A673 (cell line): ENCODE data around the gene MRPS12. TPM values are rescaled to one million over a fixed set of nuclear protein-coding genes. Genes with fewer than 3 reads are reported as not detected.
"Not testable (repeated sequence)": the region's sequence is repeated elsewhere in the genome, so short reads cannot be mapped to it uniquely, and the experiment has no call there.

ENCODE experiments used
- BruUV-seq: library from RNA; stranded (reverse); fragments of 400-500 nt; replicated peaks from 2 replicates; lab custom pipeline; 2021; lab: Mats Ljungman, UMichigan
- CTCF ChIA-PET: fragments of 300-600 bp; sonication (Branson Sonifier 250); formaldehyde crosslinking; loops from one replicate; lab custom pipeline; 2022; ENCODE audit warnings: antibody characterized with exemption; lab: Charles Lee
- POLR2A ChIA-PET: fragments of 300-600 bp; sonication (Branson Sonifier 250); formaldehyde crosslinking; loops from one replicate; lab custom pipeline; 2022; ENCODE audit warnings: antibody characterized with exemption; ENCODE audit not compliant: low non-redundant PET; lab: Charles Lee
- DNase-seq: peaks from one replicate; pipeline ENCODE4 v3.0.0-alpha.2; 2015; ENCODE audit warnings: low spot score
- H3K27ac ChIP-seq: fragments of 200-600 bp; sonication (generic); 2 replicates; pipeline ENCODE4 v1.5.1; 2016; ENCODE audit warnings: mixed run types, low read depth, mild to moderate bottlenecking, mixed read lengths, antibody characterized with exemption, low read length; ENCODE audit not compliant: poor library complexity, severe bottlenecking
- H3K27me3 ChIP-seq: fragments of 200-600 bp; sonication (generic); replicated peaks from 2 replicates; pipeline ENCODE4 v1.6.1; 2017; ENCODE audit warnings: mixed run types, low read depth, mild to moderate bottlenecking, mixed read lengths, antibody characterized with exemption, low read length; ENCODE audit not compliant: insufficient read depth, poor library complexity
- H3K36me3 ChIP-seq: fragments of 200-600 bp; sonication (generic); 2 replicates; pipeline ENCODE4 v1.6.1; 2016; ENCODE audit warnings: mixed run types, mild to moderate bottlenecking, mixed read lengths, antibody characterized with exemption, low read length; ENCODE audit not compliant: insufficient read depth, poor library complexity, severe bottlenecking
- H3K4me1 ChIP-seq: fragments of 200-600 bp; sonication (generic); 2 replicates; pipeline ENCODE4 v1.6.1; 2017; ENCODE audit warnings: mixed run types, mild to moderate bottlenecking, mixed read lengths, antibody characterized with exemption, low read length; ENCODE audit not compliant: insufficient read depth, poor library complexity, severe bottlenecking
- H3K4me3 ChIP-seq: fragments of 200-600 bp; sonication (generic); 2 replicates; pipeline ENCODE4 v1.5.1; 2016; ENCODE audit warnings: low read depth, mixed run types, mild to moderate bottlenecking, mixed read lengths, low read length; ENCODE audit not compliant: poor library complexity, severe bottlenecking
- H3K9me3 ChIP-seq: fragments of 200-600 bp; sonication (generic); 2 replicates; pipeline ENCODE4 v1.6.1; 2016; ENCODE audit warnings: mixed run types, low read depth, mild to moderate bottlenecking, mixed read lengths, antibody characterized with exemption, low read length; ENCODE audit not compliant: poor library complexity, severe bottlenecking
- CTCF ChIP-seq: fragments of 300-800, 200-600 bp; sonication (generic); conservative IDR thresholded peaks from 2 replicates; pipeline ENCODE4 v1.5.1; 2017; ENCODE audit warnings: low read depth, mild to moderate bottlenecking, antibody characterized with exemption, low read length, moderate library complexity, mixed read lengths
- EZH2 ChIP-seq: fragments of 200-600 bp; sonication (generic); IDR thresholded peaks from 2 replicates; pipeline ENCODE4 v1.6.1; 2017; ENCODE audit warnings: borderline replicate concordance, low read depth, mild to moderate bottlenecking, mixed read lengths, antibody characterized with exemption, low read length; ENCODE audit not compliant: poor library complexity, severe bottlenecking
- intact Hi-C: fragments of 100-400 bp; cut with micrococcal nuclease; formaldehyde crosslinking; loops from one replicate; pipeline ENCODE4 v1.10.0; 2022; ENCODE audit not compliant: unreplicated experiment
- total RNA-seq: library from RNA; stranded (reverse); gene quantifications from 2 replicates; pipeline ENCODE4 v1.2.3, GENCODE V29; 2021

The MRPS12 gene
- total RNA-seq, 1 experiment from 2014 or later: 81.9 TPM

- Histone ChIP-seq H3K4me1 (no peaks in the 10 kb centered on the region), H3K9me3 (no peaks in the 10 kb centered on the region), H3K36me3 (peaks cover 5% of the 10 kb centered on the region), H3K27me3 (no peaks in the 10 kb centered on the region), H3K27ac (no peak overlapping the region), H3K4me3 (no peak overlapping the region)
- intact Hi-C loops: loop anchor here (5.0 kb wide), 1 partner anchor 363 kb away; no protein-coding TSS in a partner anchor
- BruUV-seq: no TSS peak
- POLR2A ChIA-PET: no interaction called here
- no peak for TF ChIP-seq EZH2
- TF ChIP-seq CTCF: no peak
- CTCF ChIA-PET: no interaction called here
- no peak for DNase-seq
These were observed 34.0 kb downstream of the MRPS12 start for GRCh38 chr19:38964738-38965137.

GRCh38 chr19:38966149-38966548 lies 35.4 kb downstream of the MRPS12 start:
- POLR2A ChIA-PET, H3K4me3 ChIP-seq, DNase-seq, intact Hi-C loops, H3K9me3 ChIP-seq, H3K27me3 ChIP-seq, BruUV-seq, H3K4me1 ChIP-seq, H3K36me3 ChIP-seq, H3K27ac ChIP-seq, CTCF ChIA-PET: not testable (repeated sequence)

DNA sequence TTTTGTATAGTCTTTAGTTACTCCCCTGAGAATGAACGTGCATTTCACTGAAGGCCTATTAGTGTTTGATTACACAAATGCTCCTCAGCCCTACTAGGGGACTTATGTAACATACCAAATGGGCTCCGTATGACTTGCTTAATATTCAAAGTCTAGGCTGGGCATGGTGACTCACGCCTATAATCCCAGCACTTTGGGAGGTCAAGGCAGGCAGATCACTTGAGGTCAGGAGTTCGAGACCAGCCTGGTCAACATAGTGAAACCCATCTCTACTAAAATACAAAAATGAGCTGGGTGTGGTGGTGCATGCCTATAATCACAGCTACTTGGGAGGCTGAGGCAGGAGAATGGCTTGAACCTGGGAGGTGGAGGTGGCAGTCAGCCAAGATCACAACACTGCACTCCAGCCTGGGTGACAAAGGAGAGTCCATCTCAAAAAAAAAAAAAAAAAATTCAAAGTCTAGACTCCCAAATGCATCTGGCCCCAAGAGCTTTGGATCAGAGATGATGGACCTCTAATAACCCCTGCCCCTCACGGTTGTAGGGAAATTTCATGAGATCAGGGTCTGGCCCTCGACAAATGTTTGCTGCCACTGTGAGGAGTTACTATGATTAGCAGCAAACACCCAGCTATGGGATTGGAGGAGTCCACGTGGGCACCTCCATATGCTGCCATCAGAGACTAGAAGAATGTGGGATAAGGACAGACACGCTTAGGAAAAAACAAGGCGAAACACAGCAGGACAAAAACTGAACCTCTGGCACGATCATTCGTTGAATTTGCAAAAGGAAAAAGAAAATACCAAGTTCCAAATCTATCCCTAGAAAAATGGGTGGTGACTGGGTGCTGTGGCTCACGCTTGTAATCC lies 40.2 kb downstream of the MRPS12 start:
- H3K4me1 ChIP-seq: peaks cover 7% of the 10 kb centered on the region
- H3K4me3 ChIP-seq: no peak overlapping the region
- TF ChIP-seq CTCF (no peak), EZH2 (no peak)
- peaks cover 5% of the 10 kb centered on the region for H3K36me3 ChIP-seq
- POLR2A ChIA-PET: no interaction called here
- CTCF ChIA-PET: interaction anchor here (0.6 to 0.9 kb wide), 3 partner anchors 9 to 168 kb away, joined by 3 to 11 read pairs (median 5); no protein-coding TSS in a partner anchor
- no peaks in the 10 kb centered on the region for H3K27me3 ChIP-seq
- peak; percentile 58 for DNase-seq
- H3K9me3 ChIP-seq: no peaks in the 10 kb centered on the region
- intact Hi-C loops: loop anchor here (10.0 kb wide), 1 partner anchor 144 kb away; no protein-coding TSS in a partner anchor
- H3K27ac ChIP-seq: no peak overlapping the region
- no TSS peak for BruUV-seq
